CD4-positive, alpha-beta T cell treated with Interleukin-2 at 100 ng/mL for 4 hours (primary cell): ENCODE results near the gene LIMS2.

ENCODE experiments used
- DNase-seq: peaks from one replicate; pipeline ENCODE4 v3.0.0-alpha.2; 2020; ENCODE audit warnings: low spot score

LIMS2 gene

GRCh38 chr2:127599211-127599610 is 76.1 kb downstream of the LIMS2 start:
- no peak for DNase-seq

GRCh38 chr2:127598711-127599110 is 76.6 kb downstream of the LIMS2 start:
- no peak for DNase-seq

- no peak for DNase-seq
Observed at GRCh38 chr2:127597984-127598380, 77.3 kb downstream of the LIMS2 start.

- no peak for DNase-seq
Observed at GRCh38 chr2:127597046-127597983, 78.0 kb downstream of the LIMS2 start.

- DNase-seq: no peak
Observed at GRCh38 chr2:127596311-127597045, 78.9 kb downstream of the LIMS2 start.

GRCh38 chr2:127594116-127594591 is 81.2 kb downstream of the LIMS2 start:
- DNase-seq: no peak

GRCh38 chr2:127593228-127594115 is 81.9 kb downstream of the LIMS2 start:
- DNase-seq: no peak

GRCh38 chr2:127592761-127593227 is 82.5 kb downstream of the LIMS2 start:
- no peak for DNase-seq

GRCh38 chr2:127591221-127591923 is 84.0 kb downstream of the LIMS2 start:
- peak; percentile 57 for DNase-seq

- no peak for DNase-seq
Observed at GRCh38 chr2:127590386-127591190, 84.7 kb downstream of the LIMS2 start.

GRCh38 chr2:127589841-127590240 is 85.5 kb downstream of the LIMS2 start:
- no peak for DNase-seq

GRCh38 chr2:127589358-127589757 is 86.0 kb downstream of the LIMS2 start:
- no peak for DNase-seq
